Nephron progenitor cell (in vitro differentiated cells): ENCODE measurements around the gene TPPP3.
A peak's percentile ranks its signal among the peaks of the same experiment; 100 is the strongest.

Experiments
- DNase-seq: peaks from one replicate; pipeline ENCODE4 v3.0.0; 2021
- H3K27ac Mint-ChIP-seq: 2 replicates; pipeline ENCODE4 v1.8.0; 2021; ENCODE audit warnings: mild to moderate bottlenecking, moderate library complexity, mixed read lengths
- H3K27me3 Mint-ChIP-seq: 2 replicates; pipeline ENCODE4 v1.8.0; 2021; ENCODE audit warnings: mild to moderate bottlenecking, low read depth, mixed read lengths; ENCODE audit not compliant: poor library complexity
- H3K36me3 Mint-ChIP-seq: 2 replicates; pipeline ENCODE4 v1.8.0; 2021; ENCODE audit warnings: low read depth, mixed read lengths
- H3K4me1 Mint-ChIP-seq: 2 replicates; pipeline ENCODE4 v1.8.0; 2021; ENCODE audit warnings: mixed read lengths
- H3K4me3 Mint-ChIP-seq: 2 replicates; pipeline ENCODE4 v1.8.0; 2021; ENCODE audit warnings: mild to moderate bottlenecking, moderate library complexity, mixed read lengths
- H3K9me3 Mint-ChIP-seq: 2 replicates; pipeline ENCODE4 v1.8.0; 2021; ENCODE audit warnings: mild to moderate bottlenecking, moderate library complexity, mixed read lengths
- CTCF ChIP-seq: fragments of 200-600 bp; sonication (generic); IDR thresholded peaks from 2 replicates; pipeline ENCODE4 v1.5.0; 2021; ENCODE audit warnings: antibody characterized with exemption

The TPPP3 gene

GRCh38 chr16:67424261-67424615 lies 30.9 kb upstream of the TPPP3 start:
- peaks cover 61% of the 10 kb centered on the region for H3K4me1 Mint-ChIP-seq
- no peak overlapping the region for H3K27ac Mint-ChIP-seq
- H3K9me3 Mint-ChIP-seq, result no peaks in the 10 kb centered on the region
- peaks cover 61% of the 10 kb centered on the region for H3K27me3 Mint-ChIP-seq
- no peaks in the 10 kb centered on the region for H3K36me3 Mint-ChIP-seq
- DNase-seq, result no peak
- H3K4me3 Mint-ChIP-seq, result peak overlapping the region; percentile 27
- no peak for TF ChIP-seq CTCF

GRCh38 chr16:67423611-67424260 lies 30.4 kb upstream of the TPPP3 start:
- no peak for TF ChIP-seq CTCF
- peaks cover 59% of the 10 kb centered on the region for H3K4me1 Mint-ChIP-seq
- peaks cover 57% of the 10 kb centered on the region for H3K27me3 Mint-ChIP-seq
- no peaks in the 10 kb centered on the region for H3K36me3 Mint-ChIP-seq
- peak overlapping the region; percentile 43 for H3K27ac Mint-ChIP-seq
- no peaks in the 10 kb centered on the region for H3K9me3 Mint-ChIP-seq
- peak overlapping the region; percentile 39 for H3K4me3 Mint-ChIP-seq
- DNase-seq, result peak; percentile 30

GRCh38 chr16:67423015-67423414 lies 29.7 kb upstream of the TPPP3 start:
- Mint-ChIP-seq H3K9me3 (no peaks in the 10 kb centered on the region), H3K4me3 (no peak overlapping the region), H3K4me1 (peaks cover 57% of the 10 kb centered on the region), H3K27ac (no peak overlapping the region), H3K27me3 (peaks cover 50% of the 10 kb centered on the region), H3K36me3 (no peaks in the 10 kb centered on the region)
- DNase-seq, result no peak
- no peak for TF ChIP-seq CTCF

GRCh38 chr16:67421030-67421429 lies 27.7 kb upstream of the TPPP3 start:
- Mint-ChIP-seq H3K4me1 (peaks cover 61% of the 10 kb centered on the region), H3K4me3 (no peak overlapping the region), H3K9me3 (no peaks in the 10 kb centered on the region), H3K27ac (peak overlapping the region; percentile 39), H3K36me3 (no peaks in the 10 kb centered on the region), H3K27me3 (peaks cover 37% of the 10 kb centered on the region)
- no peak for TF ChIP-seq CTCF
- no peak for DNase-seq

GRCh38 chr16:67419931-67420330 lies 26.6 kb upstream of the TPPP3 start:
- H3K27me3 Mint-ChIP-seq, result peaks cover 31% of the 10 kb centered on the region
- peaks cover 4% of the 10 kb centered on the region for H3K36me3 Mint-ChIP-seq
- no peaks in the 10 kb centered on the region for H3K9me3 Mint-ChIP-seq
- no peak overlapping the region for H3K27ac Mint-ChIP-seq
- DNase-seq, result no peak
- no peak overlapping the region for H3K4me3 Mint-ChIP-seq
- no peak for TF ChIP-seq CTCF
- peaks cover 57% of the 10 kb centered on the region for H3K4me1 Mint-ChIP-seq

GRCh38 chr16:67419502-67419901 lies 26.2 kb upstream of the TPPP3 start:
- H3K9me3 Mint-ChIP-seq, result no peaks in the 10 kb centered on the region
- no peak for DNase-seq
- TF ChIP-seq CTCF, result no peak
- H3K4me1 Mint-ChIP-seq, result peaks cover 55% of the 10 kb centered on the region
- no peak overlapping the region for H3K27ac Mint-ChIP-seq
- H3K4me3 Mint-ChIP-seq, result no peak overlapping the region
- peaks cover 29% of the 10 kb centered on the region for H3K27me3 Mint-ChIP-seq
- peaks cover 4% of the 10 kb centered on the region for H3K36me3 Mint-ChIP-seq
